B cell (primary cell): ENCODE results near the gene CTAGE8.
"Not testable (repeated sequence)": the region's sequence is repeated elsewhere in the genome, so short reads cannot be mapped to it uniquely, and the experiment has no call there.

Experiments
- EZH2 ChIP-seq: IDR thresholded peaks from 2 replicates; pipeline ENCODE4 v1.6.1; 2012; ENCODE audit warnings: borderline replicate concordance, low read depth, mild to moderate bottlenecking, moderate library complexity, low read length; ENCODE audit not compliant: insufficient read depth, poor library complexity, severe bottlenecking
- TF ChIP-seq, protein P1 (sequence below): fragments of 200-600 bp; IDR thresholded peaks from one replicate; pipeline ENCODE4 v1.8.0; 2022; ENCODE audit warnings: antibody characterized with exemption, mild to moderate bottlenecking

GRCh38 chr7:144228810-144229209, 40.3 kb downstream of the CTAGE8 start:
- TF ChIP-seq, protein P1, sequence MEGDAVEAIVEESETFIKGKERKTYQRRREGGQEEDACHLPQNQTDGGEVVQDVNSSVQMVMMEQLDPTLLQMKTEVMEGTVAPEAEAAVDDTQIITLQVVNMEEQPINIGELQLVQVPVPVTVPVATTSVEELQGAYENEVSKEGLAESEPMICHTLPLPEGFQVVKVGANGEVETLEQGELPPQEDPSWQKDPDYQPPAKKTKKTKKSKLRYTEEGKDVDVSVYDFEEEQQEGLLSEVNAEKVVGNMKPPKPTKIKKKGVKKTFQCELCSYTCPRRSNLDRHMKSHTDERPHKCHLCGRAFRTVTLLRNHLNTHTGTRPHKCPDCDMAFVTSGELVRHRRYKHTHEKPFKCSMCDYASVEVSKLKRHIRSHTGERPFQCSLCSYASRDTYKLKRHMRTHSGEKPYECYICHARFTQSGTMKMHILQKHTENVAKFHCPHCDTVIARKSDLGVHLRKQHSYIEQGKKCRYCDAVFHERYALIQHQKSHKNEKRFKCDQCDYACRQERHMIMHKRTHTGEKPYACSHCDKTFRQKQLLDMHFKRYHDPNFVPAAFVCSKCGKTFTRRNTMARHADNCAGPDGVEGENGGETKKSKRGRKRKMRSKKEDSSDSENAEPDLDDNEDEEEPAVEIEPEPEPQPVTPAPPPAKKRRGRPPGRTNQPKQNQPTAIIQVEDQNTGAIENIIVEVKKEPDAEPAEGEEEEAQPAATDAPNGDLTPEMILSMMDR, result not testable (repeated sequence)
- not testable (repeated sequence) for TF ChIP-seq EZH2
